Mucosa of descending colon (tissue), 3 donors: ENCODE results near the gene ZNF385C. TPM values are rescaled to one million over a fixed set of nuclear protein-coding genes. Genes with fewer than 3 reads are reported as not detected.

Experiments
- ATAC-seq: fragments of 200-7000 bp; cut with Tn5 transposase; one replicate; pipeline ENCODE4 v1.9.1; 2020; ENCODE audit warnings: mild to moderate bottlenecking, moderate library complexity
- DNase-seq, 3 donors: peaks; one replicate each; pipeline ENCODE4 v3.0.0-alpha.2; 2020
- H3K36me3 ChIP-seq: fragments of 200-600 bp; one replicate; pipeline ENCODE4 v1.8.0; 2021; ENCODE audit warnings: low read depth, mild to moderate bottlenecking
- H3K4me1 ChIP-seq: fragments of 200-600 bp; one replicate; pipeline ENCODE4 v1.8.0; 2021; ENCODE audit warnings: low read depth, mild to moderate bottlenecking
- H3K4me3 ChIP-seq: fragments of 200-600 bp; one replicate; pipeline ENCODE4 v1.8.0; 2021; ENCODE audit warnings: mild to moderate bottlenecking
- H3K9me3 ChIP-seq: fragments of 200-600 bp; one replicate; pipeline ENCODE4 v1.8.0; 2021; ENCODE audit warnings: mild to moderate bottlenecking
- intact Hi-C, 2 donors: fragments of 100-400 bp; cut with DNase I in 1 of 2; cut with micrococcal nuclease in 1 of 2; formaldehyde crosslinking; loops; one replicate each; pipeline versions ENCODE4 v1.11.0 to v1.11.1; 2022; cut with DNase I, micrococcal nuclease
- total RNA-seq, 3 donors: library from RNA; stranded (reverse); fragmentation: NEBNext Ultra II Directional in 2 of 3; extraction: Animal tissue kit (Norgen Biotek cat#: 25700) in 2 of 3; gene quantifications; one replicate each; pipeline versions ENCODE4 v1.2.1 to v1.2.4, GENCODE V29; 2021 to 2023
- TF ChIP-seq, protein P1 (sequence below): fragments of 200-600 bp; IDR thresholded peaks from one replicate; pipeline ENCODE4 v1.8.0; 2022; ENCODE audit warnings: antibody characterized with exemption, mild to moderate bottlenecking
- donor health status: DM: no; HTN: no; CAD: no; lungs with moderate emphysema.
- donor health status: DM: no; HTN: no; CAD: no.
- donor health status: DM: no; HTN: yes; CAD: no.

ZNF385C gene
- total RNA-seq, 3 donors from 2014 or later = 0.41 to 0.96 (median 0.58) TPM

DNA sequence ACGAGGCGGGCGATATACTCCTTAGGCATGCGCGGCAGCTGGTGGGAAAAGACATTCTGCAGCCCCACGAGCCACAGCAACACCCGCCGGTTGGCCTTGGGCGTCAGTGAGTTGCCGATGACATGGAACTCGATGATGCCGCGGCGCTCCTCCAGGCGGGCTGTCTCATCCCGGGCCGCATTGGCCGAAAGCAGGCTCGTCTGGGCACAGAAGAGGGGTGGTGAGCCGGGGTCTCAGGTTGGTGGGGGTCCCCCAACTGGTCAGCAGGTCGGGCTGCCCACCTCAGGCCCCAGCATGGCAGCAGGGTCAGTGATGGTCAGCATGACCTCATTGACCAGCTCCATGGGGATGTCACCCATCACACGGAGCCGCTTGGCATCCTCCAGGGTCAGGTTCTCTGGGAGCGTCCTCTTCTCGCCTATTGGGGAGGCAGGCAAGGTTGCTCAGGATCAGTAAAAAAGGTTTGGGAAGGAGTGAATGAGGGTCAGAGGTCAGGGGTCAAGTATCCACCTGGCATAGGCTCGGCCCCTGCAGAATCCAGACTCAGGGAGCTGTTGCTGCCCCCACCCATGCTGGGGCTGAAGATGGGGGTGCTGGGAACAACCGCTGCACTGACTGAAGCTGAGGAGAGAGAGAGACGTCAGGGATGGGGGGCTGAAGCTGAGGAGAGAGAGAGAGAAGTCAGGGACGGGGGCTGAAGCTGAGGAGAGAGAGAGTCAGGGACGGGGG, 19.3 kb upstream of the ZNF385C start:
- DNase-seq = peak in 1 of 3 donors; percentile 61
- no peak for ATAC-seq
- intact Hi-C loops = loop anchor here (5.0 to 10.0 kb wide), 2 partner anchors 50 to 153 kb away; partner anchors contain the start of gene CNP (in 1 of the 2)
- TF ChIP-seq, protein P1, sequence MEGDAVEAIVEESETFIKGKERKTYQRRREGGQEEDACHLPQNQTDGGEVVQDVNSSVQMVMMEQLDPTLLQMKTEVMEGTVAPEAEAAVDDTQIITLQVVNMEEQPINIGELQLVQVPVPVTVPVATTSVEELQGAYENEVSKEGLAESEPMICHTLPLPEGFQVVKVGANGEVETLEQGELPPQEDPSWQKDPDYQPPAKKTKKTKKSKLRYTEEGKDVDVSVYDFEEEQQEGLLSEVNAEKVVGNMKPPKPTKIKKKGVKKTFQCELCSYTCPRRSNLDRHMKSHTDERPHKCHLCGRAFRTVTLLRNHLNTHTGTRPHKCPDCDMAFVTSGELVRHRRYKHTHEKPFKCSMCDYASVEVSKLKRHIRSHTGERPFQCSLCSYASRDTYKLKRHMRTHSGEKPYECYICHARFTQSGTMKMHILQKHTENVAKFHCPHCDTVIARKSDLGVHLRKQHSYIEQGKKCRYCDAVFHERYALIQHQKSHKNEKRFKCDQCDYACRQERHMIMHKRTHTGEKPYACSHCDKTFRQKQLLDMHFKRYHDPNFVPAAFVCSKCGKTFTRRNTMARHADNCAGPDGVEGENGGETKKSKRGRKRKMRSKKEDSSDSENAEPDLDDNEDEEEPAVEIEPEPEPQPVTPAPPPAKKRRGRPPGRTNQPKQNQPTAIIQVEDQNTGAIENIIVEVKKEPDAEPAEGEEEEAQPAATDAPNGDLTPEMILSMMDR = no peak
- Histone ChIP-seq H3K4me1 (peaks cover 24% of the 10 kb centered on the region), H3K9me3 (no peaks in the 10 kb centered on the region), H3K4me3 (no peak overlapping the region), H3K36me3 (no peaks in the 10 kb centered on the region)

DNA sequence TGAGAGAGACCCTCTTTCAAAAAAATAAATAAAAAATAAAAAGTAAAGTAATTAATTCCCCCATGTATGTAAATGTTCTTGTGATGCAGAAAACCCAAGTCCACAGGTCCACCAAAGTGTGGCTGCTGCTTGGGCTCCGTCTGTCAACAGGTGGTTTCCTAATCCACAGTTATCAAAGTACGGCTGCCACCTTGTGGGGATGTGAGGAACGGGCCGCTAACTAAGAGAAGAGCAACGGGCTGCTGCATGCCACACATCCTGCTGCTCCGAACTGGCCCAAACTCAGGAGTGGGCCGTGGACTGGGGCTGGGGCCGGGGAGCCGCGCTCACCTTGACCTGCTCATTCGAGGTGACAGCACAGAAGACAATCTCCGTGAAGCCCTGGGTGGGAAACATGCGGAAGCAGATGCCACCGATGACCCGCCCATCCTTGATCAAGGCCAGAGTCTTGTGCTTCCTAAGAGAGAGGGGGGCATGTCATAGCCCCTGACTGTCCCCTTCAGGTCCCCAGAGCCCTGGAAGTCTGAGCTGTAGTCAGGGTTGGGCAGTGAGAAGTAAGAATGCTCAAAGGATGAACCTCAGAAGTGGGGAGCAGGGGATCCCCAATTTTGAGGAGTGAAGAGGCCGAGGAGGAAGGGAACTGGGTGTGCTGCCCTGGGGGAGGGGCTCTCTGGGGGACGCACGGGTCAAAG, 18.6 kb upstream of the ZNF385C start:
- no peak overlapping the region for H3K4me3 ChIP-seq
- no peaks in the 10 kb centered on the region for H3K36me3 ChIP-seq
- peaks cover 24% of the 10 kb centered on the region for H3K4me1 ChIP-seq
- intact Hi-C loops = loop anchor here (5.0 to 10.0 kb wide), 2 partner anchors 50 to 152 kb away; partner anchors contain the start of gene CNP (in 1 of the 2)
- ATAC-seq (peak; percentile 53), DNase-seq (peak; percentile 84 to 94 (median 88))
- TF ChIP-seq, protein P1 = peak; percentile 77
- no peaks in the 10 kb centered on the region for H3K9me3 ChIP-seq

DNA sequence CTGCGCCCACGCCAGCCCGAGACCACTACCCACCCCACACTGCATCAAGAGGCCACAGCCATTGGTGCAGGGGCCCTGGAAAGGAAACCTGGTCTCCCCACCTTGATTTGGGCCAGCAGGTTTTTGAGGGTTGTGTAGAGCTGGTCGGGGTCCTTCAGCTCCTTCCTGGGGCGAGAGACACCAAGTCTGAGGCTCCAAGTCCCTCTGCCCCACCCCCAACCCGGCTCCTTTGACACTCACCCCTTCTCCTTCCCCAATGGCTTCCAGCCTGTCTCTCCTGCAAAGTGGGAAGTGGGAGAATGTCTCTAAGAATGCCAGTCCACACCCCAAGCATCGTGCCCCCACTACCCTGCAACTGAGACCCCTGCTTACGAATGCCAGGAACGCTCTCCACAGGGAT, 15.8 kb upstream of the ZNF385C start:
- TF ChIP-seq, protein P1 = no peak
- no peaks in the 10 kb centered on the region for H3K36me3 ChIP-seq
- intact Hi-C loops = loop anchor here in 1 of 2 donors (10.0 kb wide), 1 partner anchor 149 kb away; the partner anchor contains the start of gene CNP

DNA sequence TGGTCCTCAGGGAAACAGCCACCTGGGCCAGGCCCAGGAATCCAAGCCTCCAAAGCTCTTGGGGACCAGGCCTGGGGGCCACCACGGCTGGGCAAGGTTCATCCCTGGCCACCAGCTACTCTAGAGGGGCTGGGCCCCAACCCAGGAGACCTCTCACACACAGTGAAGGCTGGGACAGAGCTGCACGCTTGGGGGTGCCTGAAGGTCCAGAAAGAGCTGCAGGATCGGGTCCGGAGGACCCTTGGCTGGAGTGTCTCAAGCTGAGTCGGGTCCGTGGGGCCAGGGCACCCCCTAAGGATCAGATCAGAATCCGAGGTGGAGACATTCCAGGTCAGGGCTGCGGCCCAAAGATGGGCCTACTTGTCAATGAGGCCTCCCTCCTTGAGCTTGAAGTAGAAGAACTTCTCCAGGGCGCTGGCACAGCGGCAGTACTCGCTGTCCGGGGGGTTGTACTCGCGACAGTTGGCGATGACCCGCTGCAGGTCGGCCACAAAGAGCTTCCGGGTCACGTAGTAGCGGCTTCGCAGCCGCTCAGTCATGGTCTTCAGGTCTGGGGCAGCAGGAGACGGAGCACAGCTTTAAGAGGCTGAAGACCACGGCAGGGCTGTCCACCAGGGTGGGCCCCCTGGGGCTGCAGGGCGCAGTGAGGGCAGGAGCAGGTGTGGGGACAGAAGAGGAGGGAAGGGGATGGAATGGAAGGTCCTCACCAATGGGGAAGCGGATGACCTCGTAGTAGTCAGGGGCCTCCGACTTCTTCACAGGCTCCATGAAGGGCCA, 15.2 kb upstream of the ZNF385C start:
- DNase-seq (peak in 1 of 3 donors; percentile 37), ATAC-seq (no peak)
- Histone ChIP-seq H3K4me3 (no peak overlapping the region), H3K9me3 (no peaks in the 10 kb centered on the region), H3K4me1 (peaks cover 18% of the 10 kb centered on the region), H3K36me3 (no peaks in the 10 kb centered on the region)
- intact Hi-C loops = loop anchor here in 1 of 2 donors (10.0 kb wide), 1 partner anchor 149 kb away; the partner anchor contains the start of gene CNP
- TF ChIP-seq, protein P1 = no peak

More for the DNA sequence above, 15.8 kb upstream of the ZNF385C start:
- Histone ChIP-seq H3K4me1 (peaks cover 18% of the 10 kb centered on the region), H3K9me3 (no peaks in the 10 kb centered on the region), H3K4me3 (no peak overlapping the region)
- no peak for ATAC-seq
- DNase-seq = no peak

DNA sequence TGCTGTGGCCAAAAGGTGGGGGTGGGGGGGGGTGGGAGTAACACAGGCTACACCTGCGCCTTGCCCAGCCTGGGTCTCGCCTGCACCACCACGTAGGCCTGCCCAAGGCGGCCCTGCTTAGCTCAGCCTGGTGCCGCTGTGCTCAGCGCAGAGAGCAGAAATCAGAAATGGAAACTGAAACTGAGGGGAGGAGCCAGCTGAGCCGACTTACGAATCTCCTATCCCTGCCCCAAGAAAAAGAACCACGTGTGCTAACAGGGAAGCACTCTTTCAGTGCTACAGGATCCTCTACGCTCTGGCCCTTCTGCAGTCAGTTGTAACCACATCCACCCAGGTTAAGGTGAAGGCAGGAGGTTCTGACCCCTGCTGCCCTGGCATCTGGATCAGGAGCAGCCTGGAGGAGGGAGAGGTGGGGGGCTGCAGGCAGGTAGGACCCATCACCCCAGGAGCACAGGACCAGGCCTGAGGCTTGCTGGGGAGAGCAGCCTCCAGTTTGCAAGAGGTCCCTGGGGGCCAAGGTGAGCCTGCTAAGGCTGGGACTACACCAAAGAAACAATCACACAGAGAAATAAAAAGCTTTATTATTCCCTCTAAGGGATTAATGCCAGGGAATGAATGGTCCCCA, 14.4 kb upstream of the ZNF385C start, which contains the start of gene DHX58:
DHX58 (minus strand) TSS at position 163 of the 625 bp plus-strand sequence. CDS start 822 bp downstream, outside the sequence.
- H3K4me1 ChIP-seq = peaks cover 18% of the 10 kb centered on the region
- intact Hi-C loops = loop anchor here in 1 of 2 donors (10.0 kb wide), 1 partner anchor 148 kb away; the partner anchor contains the start of gene CNP
- no peaks in the 10 kb centered on the region for H3K36me3 ChIP-seq
- peak within 1 kb of the TSS; percentile 19 for H3K4me3 ChIP-seq
- TF ChIP-seq, protein P1 = no peak
- peak; percentile 81 to 89 (median 85) for DNase-seq
- peak; percentile 89 for ATAC-seq
- no peaks in the 10 kb centered on the region for H3K9me3 ChIP-seq
